DMS53 treated with DMSO at 0.1 percent for 48 hours (cell line): ENCODE measurements around the gene COPG1.

Source experiments
- DNase-seq: peaks from one replicate; lab custom pipeline; 2025; ENCODE audit not compliant: unreplicated experiment; lab: John Stamatoyannopoulos, UW

The COPG1 gene

GRCh38 chr3:129312671-129313414 is 63.4 kb downstream of the COPG1 start:
- DNase-seq, result no peak

GRCh38 chr3:129313415-129313664 is 63.9 kb downstream of the COPG1 start:
- no peak for DNase-seq

- no peak for DNase-seq
Observed at GRCh38 chr3:129313665-129314385, 64.4 kb downstream of the COPG1 start.

GRCh38 chr3:129314386-129315222 is 65.2 kb downstream of the COPG1 start:
- peak; percentile 52 for DNase-seq

GRCh38 chr3:129315223-129315997 is 66.0 kb downstream of the COPG1 start:
- DNase-seq, result no peak

GRCh38 chr3:129315998-129316247 is 66.5 kb downstream of the COPG1 start:
- DNase-seq, result no peak

GRCh38 chr3:129316248-129317013 is 67.0 kb downstream of the COPG1 start:
- DNase-seq, result peak; percentile 21

- DNase-seq, result no peak
Observed at GRCh38 chr3:129317014-129317771, 67.8 kb downstream of the COPG1 start.

- DNase-seq, result no peak
Observed at GRCh38 chr3:129317848-129318247, 68.4 kb downstream of the COPG1 start.

GRCh38 chr3:129318921-129319320 is 69.5 kb downstream of the COPG1 start:
- DNase-seq, result no peak

- no peak for DNase-seq
Observed at GRCh38 chr3:129320261-129320660, 70.9 kb downstream of the COPG1 start.

- no peak for DNase-seq
Observed at GRCh38 chr3:129320825-129321487, 71.5 kb downstream of the COPG1 start.

GRCh38 chr3:129321887-129322286 is 72.5 kb downstream of the COPG1 start:
- no peak for DNase-seq

- no peak for DNase-seq
Observed at GRCh38 chr3:129323651-129324294, 74.4 kb downstream of the COPG1 start.

- no peak for DNase-seq
Observed at GRCh38 chr3:129324855-129325254, 75.4 kb downstream of the COPG1 start.

- DNase-seq, result no peak
Observed at GRCh38 chr3:129325383-129325782, 76.0 kb downstream of the COPG1 start.

GRCh38 chr3:129326138-129326537 is 76.7 kb downstream of the COPG1 start:
- DNase-seq, result no peak

GRCh38 chr3:129326595-129326994 is 77.2 kb downstream of the COPG1 start:
- DNase-seq, result no peak
